ENCODE measurements around the gene TMEM53.

TMEM53 gene

GRCh38 chr1:44674113-44675000 is at the start of gene TMEM53, which contains the start of gene ARMH1:
Gene TMEM53 (minus strand): TSS chr1:44674481. CDS start chr1:44674391, 90 bp downstream.
Gene ARMH1 (plus strand): TSS chr1:44674714. CDS start chr1:44689698, 14,984 bp downstream.
- intact Hi-C loops (cut with micrococcal nuclease): no loop called here
- H3K4me1 Mint-ChIP-seq (ENCODE audit: low read depth): peaks cover 41% of the 10 kb centered on the region
- H3K27ac Mint-ChIP-seq: no peak within 1 kb of the TSS
- peaks cover 22% of the 10 kb centered on the region for H3K36me3 Mint-ChIP-seq (ENCODE audit: low read depth)
- no peaks in the 10 kb centered on the region for H3K9me3 Mint-ChIP-seq
- H3K27me3 Mint-ChIP-seq: peaks cover 3% of the 10 kb centered on the region
- peak within 1 kb of the TSS; percentile 87 for H3K4me3 Mint-ChIP-seq

GRCh38 chr1:44723496-44724295 is 49.4 kb upstream of the TMEM53 start:
- Mint-ChIP-seq H3K4me1 (ENCODE audit: low read depth) (peaks cover 73% of the 10 kb centered on the region), H3K27me3 (peaks cover 4% of the 10 kb centered on the region), H3K27ac (peak overlapping the region; percentile 82), H3K36me3 (ENCODE audit: low read depth) (no peaks in the 10 kb centered on the region), H3K4me3 (peak overlapping the region; percentile 44), H3K9me3 (no peaks in the 10 kb centered on the region)
- intact Hi-C loops (cut with micrococcal nuclease): no loop called here

- Mint-ChIP-seq H3K36me3 (ENCODE audit: low read depth) (no peaks in the 10 kb centered on the region), H3K9me3 (no peaks in the 10 kb centered on the region), H3K27me3 (peaks cover 4% of the 10 kb centered on the region), H3K4me3 (peak overlapping the region; percentile 44), H3K4me1 (ENCODE audit: low read depth) (peaks cover 69% of the 10 kb centered on the region), H3K27ac (peak overlapping the region; percentile 82)
- intact Hi-C loops (cut with micrococcal nuclease): no loop called here
These were observed 48.8 kb upstream of the TMEM53 start for GRCh38 chr1:44723064-44723463.

- intact Hi-C loops (cut with micrococcal nuclease): no loop called here
- H3K4me1 Mint-ChIP-seq (ENCODE audit: low read depth): peaks cover 65% of the 10 kb centered on the region
- H3K27me3 Mint-ChIP-seq: peaks cover 8% of the 10 kb centered on the region
- peak overlapping the region; percentile 11 for H3K4me3 Mint-ChIP-seq
- no peaks in the 10 kb centered on the region for H3K9me3 Mint-ChIP-seq
- H3K36me3 Mint-ChIP-seq (ENCODE audit: low read depth): no peaks in the 10 kb centered on the region
- peak overlapping the region; percentile 89 for H3K27ac Mint-ChIP-seq
These were observed 47.4 kb upstream of the TMEM53 start for GRCh38 chr1:44721485-44722361.

GRCh38 chr1:44720281-44720680 is 46.0 kb upstream of the TMEM53 start:
- Mint-ChIP-seq H3K4me3 (no peak overlapping the region), H3K27me3 (peaks cover 13% of the 10 kb centered on the region), H3K4me1 (ENCODE audit: low read depth) (peaks cover 64% of the 10 kb centered on the region), H3K36me3 (ENCODE audit: low read depth) (no peaks in the 10 kb centered on the region), H3K9me3 (no peaks in the 10 kb centered on the region), H3K27ac (no peak overlapping the region)
- intact Hi-C loops (cut with micrococcal nuclease): no loop called here

DNA sequence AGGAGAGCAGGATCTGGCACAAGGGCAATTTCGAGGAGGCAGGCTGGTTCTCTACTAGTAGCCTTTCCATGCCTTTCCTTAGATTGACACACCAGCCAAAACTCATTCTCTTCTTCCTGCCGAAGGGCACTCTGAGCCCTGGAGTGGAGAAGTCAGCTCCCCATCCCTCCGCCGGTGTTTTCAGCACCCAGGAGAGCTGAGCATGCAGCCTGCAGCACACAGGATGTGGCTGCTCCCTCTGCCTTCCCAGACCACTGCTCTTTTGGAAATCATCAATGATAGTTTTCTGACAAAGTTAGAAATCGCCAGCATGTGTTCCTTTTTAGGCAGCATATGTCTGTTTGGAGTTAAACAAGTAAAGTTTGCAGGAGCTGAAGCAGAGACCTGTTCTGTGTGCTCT is 45.0 kb upstream of the TMEM53 start:
- peaks cover 58% of the 10 kb centered on the region for H3K4me1 Mint-ChIP-seq (ENCODE audit: low read depth)
- no peaks in the 10 kb centered on the region for H3K9me3 Mint-ChIP-seq
- no peaks in the 10 kb centered on the region for H3K36me3 Mint-ChIP-seq (ENCODE audit: low read depth)
- peaks cover 9% of the 10 kb centered on the region for H3K27me3 Mint-ChIP-seq
- intact Hi-C loops (cut with micrococcal nuclease): no loop called here
- no peak overlapping the region for H3K4me3 Mint-ChIP-seq
- H3K27ac Mint-ChIP-seq: no peak overlapping the region

DNA sequence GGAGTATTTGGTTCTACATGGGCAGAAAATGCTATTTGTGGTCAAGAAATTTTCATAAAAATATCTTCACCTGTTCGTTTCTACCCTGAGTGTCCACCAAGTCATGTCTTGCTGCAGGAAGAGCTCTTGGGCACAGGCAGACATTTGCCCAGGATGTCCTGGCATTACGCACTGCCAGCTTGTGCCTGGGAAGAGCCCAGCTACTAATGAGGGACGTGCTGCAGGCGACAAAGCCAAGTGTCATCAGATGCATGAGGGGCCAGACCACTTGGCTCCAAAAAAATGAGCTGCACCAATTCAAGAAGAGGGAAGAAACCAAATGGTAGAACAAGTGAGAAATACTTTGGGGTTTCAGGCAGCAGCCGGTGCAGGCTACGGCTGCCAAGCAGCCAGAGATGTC is 43.8 kb upstream of the TMEM53 start:
- intact Hi-C loops (cut with micrococcal nuclease): no loop called here

DNA sequence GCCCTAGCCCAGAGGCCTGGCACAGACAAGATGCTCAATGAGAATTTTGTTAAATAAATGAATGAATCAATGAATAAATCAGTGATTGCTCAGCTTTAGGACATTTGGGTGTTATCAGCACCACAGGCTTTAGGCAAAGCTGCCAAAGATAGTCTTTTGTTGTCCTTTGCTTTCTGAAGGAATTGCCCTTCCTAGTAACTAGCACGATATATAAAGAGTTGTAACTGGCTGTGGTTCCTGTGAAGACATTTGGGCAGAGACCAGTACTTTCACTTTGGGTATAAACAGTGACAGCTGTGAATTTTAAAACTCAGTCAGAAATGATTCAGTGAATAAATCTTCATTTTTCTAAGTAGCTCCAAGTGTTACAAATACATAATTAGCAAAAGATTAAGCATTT is 43.4 kb upstream of the TMEM53 start:
- Mint-ChIP-seq H3K27ac (no peak overlapping the region), H3K36me3 (ENCODE audit: low read depth) (no peaks in the 10 kb centered on the region), H3K4me3 (no peak overlapping the region)

More for the DNA sequence above, 43.8 kb upstream of the TMEM53 start:
- Mint-ChIP-seq H3K9me3 (no peaks in the 10 kb centered on the region), H3K27ac (no peak overlapping the region), H3K4me1 (ENCODE audit: low read depth) (peaks cover 48% of the 10 kb centered on the region), H3K27me3 (peaks cover 9% of the 10 kb centered on the region), H3K36me3 (ENCODE audit: low read depth) (no peaks in the 10 kb centered on the region), H3K4me3 (no peak overlapping the region)

DNA sequence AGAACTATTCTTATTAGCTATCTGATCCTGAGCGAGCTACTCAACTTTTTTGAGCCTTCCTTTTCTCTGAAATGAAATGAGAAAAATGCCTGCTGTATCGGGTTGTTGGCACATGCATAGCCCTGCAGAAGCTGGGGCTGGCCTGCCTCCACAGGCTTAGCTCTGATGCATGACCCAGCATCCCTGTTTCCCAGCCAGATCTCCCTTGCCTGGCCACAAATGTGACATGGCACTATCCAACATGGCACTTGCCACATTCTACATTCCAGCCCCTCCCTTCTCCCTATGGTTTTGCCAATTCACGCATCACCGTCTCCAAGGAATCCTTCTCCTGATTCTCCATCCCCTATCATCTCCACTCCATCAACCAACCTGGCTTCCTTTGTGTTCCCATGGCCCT is 42.9 kb upstream of the TMEM53 start:
- H3K4me1 Mint-ChIP-seq (ENCODE audit: low read depth): peaks cover 44% of the 10 kb centered on the region
- intact Hi-C loops (cut with micrococcal nuclease): no loop called here
- no peaks in the 10 kb centered on the region for H3K36me3 Mint-ChIP-seq (ENCODE audit: low read depth)
- no peaks in the 10 kb centered on the region for H3K9me3 Mint-ChIP-seq
- peaks cover 11% of the 10 kb centered on the region for H3K27me3 Mint-ChIP-seq
- H3K4me3 Mint-ChIP-seq: no peak overlapping the region
- no peak overlapping the region for H3K27ac Mint-ChIP-seq

More for the DNA sequence above, 43.4 kb upstream of the TMEM53 start:
- H3K4me1 Mint-ChIP-seq (ENCODE audit: low read depth): peaks cover 44% of the 10 kb centered on the region
- peaks cover 9% of the 10 kb centered on the region for H3K27me3 Mint-ChIP-seq
- intact Hi-C loops (cut with micrococcal nuclease): no loop called here
- H3K9me3 Mint-ChIP-seq: no peaks in the 10 kb centered on the region

- H3K27ac Mint-ChIP-seq: no peak overlapping the region
- H3K4me3 Mint-ChIP-seq: no peak overlapping the region
- H3K36me3 Mint-ChIP-seq (ENCODE audit: low read depth): no peaks in the 10 kb centered on the region
- H3K4me1 Mint-ChIP-seq (ENCODE audit: low read depth): peaks cover 28% of the 10 kb centered on the region
- no peaks in the 10 kb centered on the region for H3K9me3 Mint-ChIP-seq
- peaks cover 14% of the 10 kb centered on the region for H3K27me3 Mint-ChIP-seq
- intact Hi-C loops (cut with micrococcal nuclease): no loop called here
These were observed 40.8 kb upstream of the TMEM53 start for GRCh38 chr1:44714944-44715571.

DNA sequence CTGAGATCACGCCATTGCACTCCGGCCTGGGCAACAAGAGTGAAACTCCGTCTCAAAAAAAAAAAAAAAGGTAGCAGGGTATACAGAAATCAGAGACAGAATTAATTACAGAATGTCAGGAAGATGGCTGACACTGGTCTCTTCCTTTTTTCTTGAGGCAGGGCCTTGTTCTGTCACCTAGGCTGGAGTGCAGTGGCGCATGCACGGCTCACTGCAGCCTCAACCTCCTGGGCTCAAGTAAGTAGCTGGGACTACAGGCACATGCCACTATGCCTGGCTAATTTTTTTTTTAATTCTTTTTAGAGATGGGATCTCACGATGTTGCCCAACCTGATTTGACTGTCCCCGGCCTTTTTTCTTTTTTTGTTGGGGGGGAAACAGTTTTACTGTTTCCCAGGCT is 40.3 kb upstream of the TMEM53 start:
- intact Hi-C loops (cut with micrococcal nuclease): no loop called here
- H3K4me3 Mint-ChIP-seq: no peak overlapping the region
- no peaks in the 10 kb centered on the region for H3K9me3 Mint-ChIP-seq
- H3K27ac Mint-ChIP-seq: no peak overlapping the region
- H3K36me3 Mint-ChIP-seq (ENCODE audit: low read depth): no peaks in the 10 kb centered on the region
- peaks cover 14% of the 10 kb centered on the region for H3K27me3 Mint-ChIP-seq
- H3K4me1 Mint-ChIP-seq (ENCODE audit: low read depth): peaks cover 26% of the 10 kb centered on the region

DNA sequence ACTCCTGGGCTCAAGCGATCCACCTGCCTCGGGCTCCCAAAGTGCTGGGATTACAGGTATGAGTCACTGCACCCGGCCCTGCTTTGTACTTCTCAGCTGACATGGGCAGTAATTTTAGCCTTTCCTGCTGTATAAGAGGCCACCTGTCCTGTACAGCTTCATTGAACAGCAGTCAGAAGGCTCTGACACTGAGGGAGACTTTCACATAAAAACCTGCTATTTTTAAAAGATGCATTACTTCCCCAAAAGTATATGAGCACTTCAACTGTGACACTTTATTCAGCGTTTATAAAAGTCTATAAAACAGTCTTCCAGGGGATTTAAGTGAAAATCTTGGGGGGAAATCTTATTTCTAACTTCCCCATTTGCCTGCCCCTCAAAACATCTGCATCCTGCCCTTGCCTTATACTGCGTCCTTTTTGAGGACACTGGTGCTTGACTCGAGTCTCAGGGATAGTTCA is 39.1 kb upstream of the TMEM53 start:
- H3K27ac Mint-ChIP-seq: no peak overlapping the region
- intact Hi-C loops (cut with micrococcal nuclease): no loop called here
- no peaks in the 10 kb centered on the region for H3K36me3 Mint-ChIP-seq (ENCODE audit: low read depth)

More for the DNA sequence above, 39.1 kb upstream of the TMEM53 start:
- Mint-ChIP-seq H3K27me3 (peaks cover 25% of the 10 kb centered on the region), H3K4me3 (no peak overlapping the region), H3K4me1 (ENCODE audit: low read depth) (peaks cover 28% of the 10 kb centered on the region), H3K9me3 (no peaks in the 10 kb centered on the region)
